G401.6 (cell line): ENCODE data around the gene SLC25A21.
"Not testable (repeated sequence)": the region's sequence is repeated elsewhere in the genome, so short reads cannot be mapped to it uniquely, and the experiment has no call there.

Experiments
- FAIRE-seq: peaks from 2 replicates; lab custom pipeline; 2012; peaks lifted over from hg19 to GRCh38; lab: Jason Lieb, UNC

SLC25A21 gene

DNA sequence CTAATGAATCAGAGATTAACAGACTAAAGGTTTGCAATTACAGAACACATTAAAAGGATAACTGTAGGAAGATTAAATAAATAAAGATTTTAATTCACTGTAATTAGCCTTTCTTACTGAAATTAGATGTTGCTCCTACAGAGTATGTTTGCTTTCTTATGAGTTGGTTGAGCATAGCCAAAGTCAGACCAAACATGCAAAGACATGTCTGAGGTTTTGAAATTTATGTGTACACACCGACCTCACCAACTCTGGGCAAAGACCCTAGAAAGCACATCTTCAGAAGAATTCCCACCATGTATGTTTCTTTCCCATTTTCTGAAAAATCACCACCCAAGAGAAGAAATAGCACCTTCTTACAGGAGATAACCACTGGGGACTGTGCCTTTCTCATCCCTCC, 351.5 kb downstream of the SLC25A21 start:
- no peak for FAIRE-seq

- FAIRE-seq = no peak
These were observed 352.2 kb downstream of the SLC25A21 start for GRCh38 chr14:36820111-36820709.

- FAIRE-seq = no peak
These were observed 353.5 kb downstream of the SLC25A21 start for GRCh38 chr14:36818794-36819384.

DNA sequence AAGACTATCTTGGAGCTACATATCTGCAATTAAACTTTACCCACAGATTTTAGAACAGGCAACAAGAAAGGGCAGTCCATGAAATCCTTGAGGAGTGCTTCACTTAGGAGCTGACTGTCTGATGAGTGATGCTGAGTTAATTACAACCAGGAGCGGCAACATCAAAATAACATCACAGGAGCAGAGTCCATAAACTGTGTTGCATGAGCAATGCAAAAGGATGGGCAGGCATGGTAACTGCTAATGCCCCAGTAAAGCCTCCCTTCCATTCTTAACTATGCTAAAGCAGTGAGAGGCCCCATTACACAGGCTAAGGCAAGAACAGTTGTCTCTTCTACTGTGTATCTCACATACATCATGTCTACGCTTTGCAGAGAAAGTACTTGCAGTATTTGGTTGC, 354.2 kb downstream of the SLC25A21 start:
- no peak for FAIRE-seq

DNA sequence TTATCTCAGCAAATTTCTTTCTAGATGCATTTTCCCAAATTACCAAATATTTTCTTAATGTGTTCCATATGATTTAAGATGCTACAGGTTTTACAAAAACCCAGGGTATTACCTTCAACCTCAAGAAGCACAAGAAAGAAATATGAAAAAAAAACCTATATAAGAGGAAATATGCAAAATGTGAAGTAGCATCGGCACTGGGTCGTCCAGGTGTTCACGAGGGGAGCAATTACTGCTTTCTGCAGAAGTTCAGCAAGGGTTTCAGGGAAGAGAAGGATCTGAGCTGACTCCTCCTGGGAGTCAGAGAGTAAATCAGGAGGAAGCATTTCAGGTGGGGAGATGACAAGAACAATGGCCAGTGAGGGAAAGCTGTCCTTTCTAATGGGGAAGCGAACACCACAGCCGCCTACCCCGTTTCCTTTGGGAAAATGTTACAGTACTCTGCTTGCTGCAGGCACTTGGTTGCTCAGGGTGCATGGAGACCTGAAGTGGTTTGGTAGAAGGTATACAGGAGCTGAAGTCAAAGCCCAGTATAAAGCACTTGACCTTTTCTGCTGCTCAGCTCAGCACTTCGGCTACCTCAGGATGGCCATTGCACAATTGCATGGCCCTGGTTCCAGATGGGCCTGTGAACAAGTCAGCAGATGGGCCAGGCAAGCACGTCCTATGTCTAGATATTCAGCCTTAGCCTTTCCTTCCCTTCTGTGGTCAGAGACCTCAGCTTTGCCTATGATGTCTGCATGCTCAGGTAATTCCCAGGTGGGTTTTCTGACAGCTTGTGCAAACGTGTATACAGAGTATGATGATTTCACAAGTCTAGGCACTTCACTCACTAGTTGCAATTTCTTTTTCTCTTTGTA, 355.1 kb downstream of the SLC25A21 start:
- FAIRE-seq = no peak

DNA sequence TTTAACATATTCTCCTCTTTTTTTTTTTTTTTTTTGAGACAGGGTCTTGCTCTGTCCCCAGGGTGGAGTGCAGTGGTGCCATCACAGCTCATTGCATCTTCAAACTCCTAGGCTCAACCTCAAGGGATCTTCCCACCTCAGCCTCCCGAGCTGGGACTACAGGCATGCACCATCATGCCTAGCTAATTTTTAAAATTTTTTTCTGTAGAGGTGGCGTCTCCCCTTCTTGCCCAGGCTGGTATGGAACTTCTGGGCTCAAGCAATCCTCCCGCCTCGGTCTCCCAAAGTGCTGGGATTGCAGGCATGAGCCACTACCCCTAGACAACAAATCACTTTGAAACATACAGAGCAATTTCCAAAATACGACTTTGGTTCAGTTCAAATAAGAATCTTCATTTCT, 355.9 kb downstream of the SLC25A21 start:
- no peak for FAIRE-seq

DNA sequence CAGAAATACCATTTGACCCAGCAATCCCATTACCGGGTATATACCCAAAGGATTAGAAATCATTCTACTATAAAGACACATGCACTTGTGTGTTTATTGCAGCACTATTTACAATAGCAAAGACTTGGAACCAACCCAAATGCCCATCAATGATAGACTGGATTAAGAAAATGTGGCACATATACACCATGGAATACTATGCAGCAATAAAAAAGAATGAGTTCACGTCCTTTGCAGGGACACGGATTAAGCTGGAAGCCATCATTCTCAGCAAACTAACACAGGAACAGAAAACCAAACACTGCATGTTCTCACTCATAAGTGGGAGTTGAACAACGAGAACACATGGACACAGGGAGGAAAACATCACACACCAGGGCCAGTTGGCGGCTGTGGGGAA, 357.6 kb downstream of the SLC25A21 start:
- not testable (repeated sequence) for FAIRE-seq

DNA sequence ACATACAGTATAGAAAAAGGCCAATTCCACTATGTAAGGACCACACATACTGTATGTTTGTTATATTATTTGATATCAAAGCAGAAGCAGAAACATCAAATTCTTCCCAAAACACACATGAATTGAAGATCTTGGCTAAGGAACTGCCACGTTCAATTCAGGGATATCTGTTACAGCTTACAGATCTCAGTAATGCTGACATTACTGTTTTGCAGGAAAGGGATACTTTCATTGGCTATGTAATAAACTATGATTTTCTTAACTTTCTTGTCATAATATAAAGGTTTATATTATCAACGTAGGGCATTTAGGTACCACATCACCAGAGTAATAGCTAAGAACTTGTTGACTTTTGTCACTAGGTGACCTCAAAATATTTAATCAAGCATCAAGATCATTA, 362.2 kb downstream of the SLC25A21 start:
- FAIRE-seq = no peak

GRCh38 chr14:36807727-36808126, 364.7 kb downstream of the SLC25A21 start:
- FAIRE-seq = no peak

GRCh38 chr14:36805131-36805559, 367.3 kb downstream of the SLC25A21 start:
- FAIRE-seq = no peak

GRCh38 chr14:36797634-36798033, 374.8 kb downstream of the SLC25A21 start:
- no peak for FAIRE-seq

- FAIRE-seq = no peak
These were observed 381.0 kb downstream of the SLC25A21 start for GRCh38 chr14:36791402-36791801.

- FAIRE-seq = no peak
These were observed 386.9 kb downstream of the SLC25A21 start for GRCh38 chr14:36785511-36785910.

DNA sequence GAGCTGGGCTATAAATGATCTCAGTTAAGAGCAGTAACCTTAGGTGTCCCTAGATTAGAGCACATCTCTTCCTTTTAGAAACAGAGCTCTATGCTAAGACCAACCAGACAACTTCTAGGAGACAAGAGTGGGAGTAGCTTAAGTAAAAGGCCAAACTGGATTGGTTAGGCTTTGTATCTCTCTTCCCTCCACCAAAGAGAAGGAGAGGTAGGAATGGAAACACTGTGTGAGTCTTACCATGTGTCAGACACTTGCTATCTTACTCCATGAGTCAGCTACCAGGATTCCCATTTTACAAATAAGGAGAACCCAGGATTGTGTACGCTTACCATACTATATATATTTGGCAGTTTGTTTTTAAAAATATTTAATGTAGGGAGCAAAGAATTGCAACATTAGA, 387.9 kb downstream of the SLC25A21 start:
- no peak for FAIRE-seq

DNA sequence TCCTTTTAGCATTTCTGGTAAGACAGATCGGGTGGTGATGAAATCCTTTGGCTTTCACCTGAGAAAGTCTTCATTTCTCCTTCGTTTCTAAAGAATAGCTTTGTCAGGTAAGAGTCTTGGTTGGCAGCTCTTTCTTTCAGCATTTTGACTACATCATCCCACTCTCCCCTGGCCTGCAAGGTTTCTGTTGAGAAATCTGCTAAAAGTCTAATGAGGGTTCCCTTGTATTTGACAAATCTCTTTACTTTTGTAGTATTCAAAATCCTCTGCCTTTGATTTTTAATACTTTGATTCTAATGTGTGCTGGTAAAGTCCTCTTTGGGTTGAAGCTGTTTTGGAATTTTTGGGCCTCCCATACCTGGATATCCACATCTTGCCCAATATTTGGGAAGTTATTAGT, 390.5 kb downstream of the SLC25A21 start:
- FAIRE-seq = no peak

GRCh38 chr14:36773558-36773957, 398.8 kb downstream of the SLC25A21 start:
- no peak for FAIRE-seq

GRCh38 chr14:36773136-36773540, 399.3 kb downstream of the SLC25A21 start:
- FAIRE-seq = no peak

DNA sequence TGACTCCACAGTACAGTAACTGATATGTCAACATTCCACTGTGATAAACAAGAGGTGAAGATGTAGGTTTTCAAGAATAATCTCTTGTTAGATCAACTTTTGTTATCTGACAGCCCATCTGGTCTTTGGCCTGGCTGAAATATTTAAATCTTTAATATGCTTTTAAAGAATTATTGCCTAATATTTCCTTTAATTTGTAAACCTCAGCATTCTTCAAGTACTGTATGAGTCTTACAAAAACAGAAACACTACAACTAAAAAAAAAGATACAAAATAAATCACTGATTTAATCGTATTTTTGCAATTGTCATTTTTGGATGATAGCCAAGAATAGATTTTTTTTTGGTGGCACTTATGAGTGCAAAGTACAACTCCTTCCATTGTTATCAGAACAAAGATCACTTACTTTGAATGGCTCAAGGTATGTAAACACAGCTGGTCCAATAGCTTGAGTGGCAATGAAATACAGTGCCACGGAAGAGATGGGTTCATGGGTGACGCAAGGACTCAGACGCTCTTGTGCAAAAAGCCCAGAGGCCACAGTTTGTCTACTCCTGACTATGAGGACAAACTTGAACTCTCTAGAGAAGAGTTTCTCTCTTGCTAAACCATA, 401.3 kb downstream of the SLC25A21 start:
- no peak for FAIRE-seq

GRCh38 chr14:36768638-36769337, 403.6 kb downstream of the SLC25A21 start:
- no peak for FAIRE-seq

- FAIRE-seq = no peak
These were observed 404.7 kb downstream of the SLC25A21 start for GRCh38 chr14:36767603-36768281.

DNA sequence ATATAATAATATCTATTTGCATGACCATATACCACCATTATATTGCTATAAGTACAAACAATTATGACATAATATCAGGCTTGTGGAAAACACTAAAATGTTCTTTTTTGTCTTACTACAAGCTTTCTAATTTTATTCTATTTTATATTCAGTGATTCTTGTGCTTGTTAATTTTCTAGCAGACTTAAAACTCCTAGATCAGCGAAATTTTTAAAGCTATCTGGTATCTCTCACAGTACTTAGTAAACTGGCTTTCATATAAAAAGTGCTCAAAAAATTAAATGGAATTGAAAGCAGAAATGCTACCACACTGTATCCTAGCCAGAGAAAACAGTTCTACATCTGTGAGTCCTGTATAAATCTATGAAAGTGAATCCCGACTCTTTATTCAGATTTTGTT, 405.4 kb downstream of the SLC25A21 start:
- no peak for FAIRE-seq
